Keratinocyte (primary cell): Measurements from ENCODE around the gene ATXN2L. TPM values are rescaled to one million over a fixed set of nuclear protein-coding genes. Genes with fewer than 3 reads are reported as not detected.
A peak's percentile ranks its signal among the peaks of the same experiment; 100 is the strongest.

Experiments
- DNase-seq: peaks from one replicate; pipeline ENCODE4 v3.0.0-alpha.2; 2011; ENCODE audit warnings: low read depth, missing footprints, low spot score
- FAIRE-seq: peaks from 2 replicates; lab custom pipeline; 2011; peaks lifted over from hg19 to GRCh38; lab: Jason Lieb, UNC
- H2AFZ ChIP-seq: 2 replicates; pipeline ENCODE4 v1.6.0; 2012; ENCODE audit warnings: low read length, control low read depth, inconsistent platforms; ENCODE audit not compliant: control insufficient read depth
- H3K27ac ChIP-seq: 2 replicates; pipeline ENCODE4 v1.5.1; 2011; ENCODE audit warnings: low read length; ENCODE audit not compliant: control insufficient read depth, insufficient read depth
- H3K27me3 ChIP-seq: 3 replicates; pipeline ENCODE4 v1.6.0; 2011; ENCODE audit warnings: low read length; ENCODE audit not compliant: control insufficient read depth, insufficient read depth; ENCODE audit errors: extremely low read depth
- H3K36me3 ChIP-seq, 2 experiments: 2 replicates in 1 of 2; 3 replicates in 1 of 2; pipeline ENCODE4 v1.5.1; 2011; ENCODE audit warnings: low read length in 2 of 2, mild to moderate bottlenecking in 1 of 2; ENCODE audit not compliant: control insufficient read depth in 2 of 2, insufficient read depth in 2 of 2; ENCODE audit errors: extremely low read depth in 1 of 2
- H3K4me1 ChIP-seq: 3 replicates; pipeline ENCODE4 v1.5.1; 2011; ENCODE audit warnings: low read length; ENCODE audit not compliant: control insufficient read depth, insufficient read depth; ENCODE audit errors: extremely low read depth
- H3K4me2 ChIP-seq: 3 replicates; pipeline ENCODE4 v1.6.0; 2011; ENCODE audit warnings: low read depth, low read length; ENCODE audit not compliant: control insufficient read depth, insufficient read depth; ENCODE audit errors: extremely low read depth
- H3K4me3 ChIP-seq, 3 experiments: fragments of 200-600 bp in 1 of 3; sonication (generic) in 1 of 3; 2 replicates in 2 of 3; 3 replicates in 1 of 3; pipeline ENCODE4 v1.5.1; 2011 to 2016; ENCODE audit warnings: low read length in 3 of 3, mild to moderate bottlenecking in 3 of 3, control low read depth in 2 of 3, inconsistent platforms in 1 of 3, low read depth in 1 of 3, mixed read lengths in 1 of 3, mixed run types in 1 of 3, moderate library complexity in 1 of 3; ENCODE audit not compliant: control insufficient read depth in 2 of 3, insufficient read depth in 2 of 3; ENCODE audit errors: extremely low read depth in 1 of 3
- H3K79me2 ChIP-seq: 2 replicates; pipeline ENCODE4 v1.6.0; 2012; ENCODE audit warnings: low read length; ENCODE audit not compliant: control insufficient read depth, insufficient read depth
- H3K9ac ChIP-seq: 3 replicates; pipeline ENCODE4 v1.6.0; 2011; ENCODE audit warnings: low read length; ENCODE audit not compliant: control insufficient read depth, insufficient read depth; ENCODE audit errors: extremely low read depth
- H3K9me1 ChIP-seq: 3 replicates; pipeline ENCODE4 v1.6.0; 2011; ENCODE audit warnings: low read length; ENCODE audit not compliant: control insufficient read depth, insufficient read depth; ENCODE audit errors: extremely low read depth
- H3K9me3 ChIP-seq: 2 replicates; pipeline ENCODE4 v1.5.1; 2012; ENCODE audit warnings: low read depth, low read length; ENCODE audit not compliant: control insufficient read depth
- H4K20me1 ChIP-seq: 3 replicates; pipeline ENCODE4 v1.6.0; 2011; ENCODE audit warnings: low read length; ENCODE audit not compliant: control insufficient read depth, insufficient read depth; ENCODE audit errors: extremely low read depth
- CTCF ChIP-seq, 3 experiments: IDR thresholded peaks in 1 of 3; conservative IDR thresholded peaks in 1 of 3; optimal IDR thresholded peaks in 1 of 3; 2 replicates in 2 of 3; 3 replicates in 1 of 3; pipeline versions ENCODE3 to v1.5.1; 2011; ENCODE audit warnings: low read length in 3 of 3, mild to moderate bottlenecking in 3 of 3, moderate library complexity in 2 of 3, control low read depth in 1 of 3, inconsistent platforms in 1 of 3; ENCODE audit not compliant: insufficient read depth in 2 of 3; ENCODE audit errors: extremely low read depth in 1 of 3
- EZH2 ChIP-seq: IDR thresholded peaks from one replicate; pipeline ENCODE4 v1.6.1; 2012; ENCODE audit warnings: inconsistent platforms, mild to moderate bottlenecking, low read length, moderate library complexity
- dilution Hi-C: fragments of 300-500 bp; cut with MboI; formaldehyde crosslinking; loops from one replicate; pipeline ENCODE4 v1.7.0; 2020; ENCODE audit warnings: low sequenced_read_pairs; ENCODE audit not compliant: extremely low pct_ligation_motif_present
- polyA plus RNA-seq, 5 experiments: library from polyadenylated mRNA; depleted of rRNA in 3 of 5; stranded (reverse) in 3 of 5; stranded (forward) in 1 of 5; unstranded in 1 of 5; fragments of >200 nt; gene quantifications; 1 replicate in 1 of 5; 2 replicates in 3 of 5; 3 replicates in 1 of 5; pipeline versions ENCODE4 v1.2.1 to v1.2.3, GENCODE V29; 2011 to 2012; ENCODE audit warnings: missing spikeins in 2 of 5, low read depth in 1 of 5, low replicate concordance in 1 of 5

Gene ATXN2L
- polyA plus RNA-seq, 1 donor (not counting 4 experiments of a cell fraction or from before 2014, with no cell fraction given): 11.8 TPM

GRCh38 chr16:28824717-28824973 lies 1.8 kb downstream of the ATXN2L start:
- dilution Hi-C loops: no loop called here
- Histone ChIP-seq H4K20me1 (peaks cover 9% of the 10 kb centered on the region), H3K36me3 (peaks cover 24 to 36% of the 10 kb centered on the region in 2 experiments)

GRCh38 chr16:28826141-28826540 lies 3.3 kb downstream of the ATXN2L start:
- dilution Hi-C loops: no loop called here

More at GRCh38 chr16:28824717-28824973, 1.8 kb downstream of the ATXN2L start:
- Histone ChIP-seq H3K9ac (peak overlapping the region; percentile 98), H3K27me3 (no peaks in the 10 kb centered on the region), H3K27ac (peak overlapping the region; percentile 88), H2AFZ (peak overlapping the region; percentile 47), H3K9me1 (no peaks in the 10 kb centered on the region), H3K4me1 (peaks cover 22% of the 10 kb centered on the region), H3K79me2 (peaks cover 60% of the 10 kb centered on the region), H3K4me2 (peak overlapping the region; percentile 96), H3K4me3 (peak overlapping the region; percentile 89 to 99 (median 95)), H3K9me3 (no peaks in the 10 kb centered on the region)
- FAIRE-seq: no peak
- TF ChIP-seq EZH2: no peak
- no peak for TF ChIP-seq CTCF (optimal IDR thresholded peaks at IDR 0.05 in 1 of 3, IDR thresholded peaks at IDR 0.05 in 1 of 3, conservative IDR thresholded peaks at IDR 0.05 in 1 of 3; ENCODE audit: extremely low read depth in 1 of 3, insufficient read depth in 2 of 3, low read length in 3 of 3)
- no peak for DNase-seq

More at GRCh38 chr16:28826141-28826540, 3.3 kb downstream of the ATXN2L start:
- Histone ChIP-seq H3K9ac (peak overlapping the region; percentile 23), H3K27me3 (no peaks in the 10 kb centered on the region), H3K36me3 (peaks cover 33 to 51% of the 10 kb centered on the region in 2 experiments), H3K9me1 (no peaks in the 10 kb centered on the region), H3K9me3 (no peaks in the 10 kb centered on the region), H4K20me1 (peaks cover 13% of the 10 kb centered on the region), H3K4me3 (no peak overlapping the region), H3K27ac (no peak overlapping the region), H3K79me2 (peaks cover 69% of the 10 kb centered on the region), H2AFZ (no peak overlapping the region), H3K4me1 (peaks cover 22% of the 10 kb centered on the region), H3K4me2 (peak overlapping the region; percentile 96)
- TF ChIP-seq CTCF (optimal IDR thresholded peaks at IDR 0.05 in 1 of 3, IDR thresholded peaks at IDR 0.05 in 1 of 3, conservative IDR thresholded peaks at IDR 0.05 in 1 of 3; ENCODE audit: extremely low read depth in 1 of 3, insufficient read depth in 2 of 3, low read length in 3 of 3) (peak in 1 of 3 experiments; percentile 31), EZH2 (no peak)
- no peak for DNase-seq
- no peak for FAIRE-seq
